Pancreas (tissue), 10 donors: Measurements from ENCODE around the gene DPEP2NB. TPM values are rescaled to one million over a fixed set of nuclear protein-coding genes. Genes with fewer than 3 reads are reported as not detected.

Experiments
- ATAC-seq, 4 donors: fragments of 200-7000 bp; cut with Tn5 transposase; one replicate each; pipeline versions ENCODE4 v1.8.0 to v1.9.1; 2020; ENCODE audit warnings: mild to moderate bottlenecking in 4 of 4, moderate library complexity in 4 of 4
- DNase-seq, 6 donors: peaks; one replicate each; pipeline ENCODE4 v3.0.0-alpha.2; 2020
- FAIRE-seq: peaks from 2 replicates; lab custom pipeline; 2012; peaks lifted over from hg19 to GRCh38; lab: Jason Lieb, UNC
- H3K27ac ChIP-seq, 4 donors: fragments of 200-600 bp; sonication (generic); 1 replicate in 3 of 4; 2 replicates in 1 of 4; pipeline versions ENCODE4 v1.5.0 to v1.8.0; 2020
- H3K27me3 ChIP-seq, 4 donors: fragments of 200-600 bp; one replicate each; pipeline ENCODE4 v1.8.0; 2021
- H3K36me3 ChIP-seq, 3 donors: fragments of 200-600 bp; sonication (generic) in 1 of 3; one replicate each; pipeline versions ENCODE4 v1.5.0 to v1.8.0; 2020 to 2021
- H3K4me1 ChIP-seq, 3 donors: fragments of 200-600 bp; one replicate each; pipeline ENCODE4 v1.8.0; 2021
- H3K4me3 ChIP-seq, 4 donors: fragments of 200-600 bp; sonication (generic) in 2 of 4; one replicate each; pipeline versions ENCODE4 v1.5.0 to v1.8.0; 2020 to 2021
- H3K9me3 ChIP-seq, 4 donors: fragments of 200-600 bp; one replicate each; pipeline ENCODE4 v1.8.0; 2021
- WGBS, 2 donors: extraction: QIAGEN DNeasy Blood & Tissue Kit; methylation state at CpG; one replicate each; pipeline ENCODE4 v1.1.7; 2013; 5-methylcytosine and 5-hydroxymethylcytosine counted together
- intact Hi-C, 3 donors: fragments of 100-400 bp; cut with DNase I; formaldehyde crosslinking; loops; one replicate each; pipeline versions ENCODE4 v1.11.1 to v1.14.2; 2022
- polyA plus RNA-seq, 2 donors: library from polyadenylated mRNA; stranded (reverse); fragments of 200-250 nt; gene quantifications; one replicate each; pipeline ENCODE4 v1.2.3, GENCODE V29; 2013
- total RNA-seq, 6 donors: library from RNA; stranded (reverse); fragmentation: NEBNext Ultra II Directional in 4 of 6; extraction: Animal tissue kit (Norgen Biotek cat#: 25700) in 4 of 6; gene quantifications; one replicate each; pipeline versions ENCODE4 v1.2.1 to v1.2.4, GENCODE V29; 2021 to 2023
- TF ChIP-seq, protein P1 (sequence below), 4 donors: fragments of 200-600 bp; sonication (generic) in 3 of 4; IDR thresholded peaks; one replicate each; pipeline versions ENCODE4 v1.5.0 to v1.8.0; 2021; ENCODE audit warnings: antibody characterized with exemption in 4 of 4
- donor health status: healthy with polysubstance abuse.
- donor health status: DM: no; HTN: no; CAD: no; lungs with moderate emphysema.
- donor health status: DM: no; HTN: no; CAD: no.
- donor health status: control.
- donor health status: control.
- donor health status: Bipolar disorder and iron deficiency.
- donor health status: DM: yes; HTN: yes; CAD: no.
- donor health status: DM: no; HTN: no; CAD: no.
- donor health status: DM: no; HTN: no; CAD: no.
- donor health status: DM: yes; HTN: yes; CAD: no.

The DPEP2NB gene
- total and polyA plus RNA-seq, 8 donors = not detected

DNA sequence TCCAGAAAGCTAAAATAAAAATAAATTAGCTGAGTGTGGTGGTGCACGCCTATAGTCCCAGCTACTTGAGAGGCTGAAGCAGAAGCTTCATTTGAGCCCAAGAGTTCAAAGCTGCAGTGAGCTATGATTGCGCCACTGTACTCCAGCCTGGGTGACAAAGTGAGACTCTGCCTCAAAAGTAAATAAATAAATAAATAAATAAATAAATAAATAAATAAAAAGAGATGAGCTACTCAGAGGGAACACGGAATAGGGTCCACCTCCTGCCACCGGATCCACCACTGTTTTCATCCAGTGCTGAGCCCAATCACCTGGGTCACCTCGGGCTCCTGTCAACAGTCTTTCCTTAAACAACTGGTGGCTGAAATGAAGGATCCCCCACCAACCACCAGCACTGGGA lies 28.8 kb downstream of the DPEP2NB start:
- TF ChIP-seq, protein P1, sequence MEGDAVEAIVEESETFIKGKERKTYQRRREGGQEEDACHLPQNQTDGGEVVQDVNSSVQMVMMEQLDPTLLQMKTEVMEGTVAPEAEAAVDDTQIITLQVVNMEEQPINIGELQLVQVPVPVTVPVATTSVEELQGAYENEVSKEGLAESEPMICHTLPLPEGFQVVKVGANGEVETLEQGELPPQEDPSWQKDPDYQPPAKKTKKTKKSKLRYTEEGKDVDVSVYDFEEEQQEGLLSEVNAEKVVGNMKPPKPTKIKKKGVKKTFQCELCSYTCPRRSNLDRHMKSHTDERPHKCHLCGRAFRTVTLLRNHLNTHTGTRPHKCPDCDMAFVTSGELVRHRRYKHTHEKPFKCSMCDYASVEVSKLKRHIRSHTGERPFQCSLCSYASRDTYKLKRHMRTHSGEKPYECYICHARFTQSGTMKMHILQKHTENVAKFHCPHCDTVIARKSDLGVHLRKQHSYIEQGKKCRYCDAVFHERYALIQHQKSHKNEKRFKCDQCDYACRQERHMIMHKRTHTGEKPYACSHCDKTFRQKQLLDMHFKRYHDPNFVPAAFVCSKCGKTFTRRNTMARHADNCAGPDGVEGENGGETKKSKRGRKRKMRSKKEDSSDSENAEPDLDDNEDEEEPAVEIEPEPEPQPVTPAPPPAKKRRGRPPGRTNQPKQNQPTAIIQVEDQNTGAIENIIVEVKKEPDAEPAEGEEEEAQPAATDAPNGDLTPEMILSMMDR (IDR thresholded peaks at IDR 0.05) = no peak
- no peak for FAIRE-seq
- Histone ChIP-seq H3K9me3 (no peaks in the 10 kb centered on the region), H3K27ac (no peak overlapping the region), H3K27me3 (no peaks in the 10 kb centered on the region), H3K36me3 (no peaks in the 10 kb centered on the region), H3K4me3 (no peak overlapping the region), H3K4me1 (peaks cover 0 to 5% (median 0%) of the 10 kb centered on the region in 3 donors)
- no peak for DNase-seq
- no peak for ATAC-seq
- intact Hi-C loops = loop anchor here in 1 of 3 donors (10.0 kb wide), 1 partner anchor 248 kb away; the partner anchor contains the start of gene ESRP2
- 81 to 87% methylated on average over 5 of the region's 5 CpGs for WGBS, 2 donors

DNA sequence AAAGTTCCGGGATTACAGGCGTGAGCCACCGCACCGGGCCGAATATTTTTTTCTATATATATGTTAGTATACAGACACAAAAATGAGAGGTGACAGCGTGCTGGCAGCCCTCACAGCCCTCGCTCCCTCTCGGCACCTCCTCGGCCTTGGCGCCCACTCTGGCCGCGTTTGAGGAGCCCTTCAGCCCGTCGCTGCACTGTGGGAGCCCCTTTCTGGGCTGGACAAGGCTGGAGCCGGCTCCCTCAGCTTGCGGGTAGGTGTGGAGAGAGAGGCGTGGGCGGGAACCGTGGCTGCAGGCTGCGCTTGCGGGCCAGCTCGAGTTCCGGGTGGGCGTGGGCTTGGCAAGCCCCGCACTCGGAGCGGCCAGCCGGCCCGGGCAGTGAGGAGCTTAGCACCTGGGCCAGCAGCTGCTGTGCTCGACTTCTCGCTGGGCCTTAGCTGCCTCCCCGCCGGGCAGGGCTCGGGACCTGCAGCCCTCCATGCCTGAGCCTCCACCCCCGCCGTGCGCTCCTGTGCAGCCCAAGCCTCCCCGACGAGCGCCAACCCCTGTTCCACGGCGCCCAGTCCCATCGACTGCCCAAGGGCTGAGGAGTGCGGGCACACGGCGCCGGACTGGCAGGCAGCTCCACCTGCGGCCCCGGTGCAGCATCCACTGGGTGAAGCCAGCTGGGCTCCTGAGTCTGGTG lies 33.6 kb downstream of the DPEP2NB start:
- FAIRE-seq (no peak), DNase-seq (peak in 1 of 6 donors; percentile 58)

DNA sequence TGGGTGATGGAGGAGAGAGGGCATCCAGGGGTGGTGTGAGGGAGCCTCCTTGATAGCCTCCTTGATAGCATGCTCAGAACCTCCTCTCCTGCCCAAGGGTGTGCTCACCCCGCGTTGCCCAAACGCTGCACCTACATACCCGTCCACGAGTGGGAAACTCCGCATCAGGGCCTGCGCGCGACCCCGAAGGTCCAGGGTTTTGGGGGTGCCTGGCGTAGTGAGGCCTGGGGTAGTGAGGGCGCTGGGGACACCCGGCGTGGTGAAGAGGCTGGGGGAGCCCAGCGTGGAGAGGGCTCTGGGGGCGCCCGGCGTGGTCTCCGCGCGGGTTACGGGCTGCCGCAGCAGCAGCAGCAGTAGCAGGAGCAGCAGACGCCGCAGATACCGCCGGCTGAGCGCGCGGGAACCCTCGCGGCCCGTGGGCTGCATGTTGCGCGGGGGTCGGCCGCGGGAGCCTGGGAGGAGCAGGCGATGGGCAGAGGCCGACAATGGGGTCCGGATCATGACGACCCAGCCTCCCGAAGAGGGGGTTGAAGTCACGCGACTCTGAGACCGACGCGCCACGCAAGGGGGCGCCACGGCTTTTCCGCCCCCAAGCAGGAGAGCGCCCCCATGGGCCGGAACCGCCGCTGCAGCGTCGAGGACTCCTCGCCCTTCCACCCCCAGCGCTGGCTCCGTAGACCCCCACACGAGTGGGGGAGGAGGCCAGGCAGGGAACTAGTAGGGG lies 35.6 kb downstream of the DPEP2NB start, which contains the start of gene DPEP3:
Gene DPEP3, minus strand, starts transcription at position 545 of the 724 bp plus-strand sequence. Its CDS starts 119 bp downstream, at position 426.
- DNase-seq = no peak
- TF ChIP-seq, protein P1 (IDR thresholded peaks at IDR 0.05) = no peak
- Histone ChIP-seq H3K4me1 (peaks cover 0 to 4% (median 0%) of the 10 kb centered on the region in 3 donors), H3K9me3 (no peaks in the 10 kb centered on the region), H3K36me3 (no peaks in the 10 kb centered on the region), H3K4me3 (no peak within 1 kb of the TSS), H3K27me3 (no peaks in the 10 kb centered on the region), H3K27ac (no peak within 1 kb of the TSS)
- 50 to 70% methylated on average over 38 to 62 of the region's 62 CpGs for WGBS, 2 donors
- ATAC-seq = no peak
- intact Hi-C loops = loop anchor here in 1 of 3 donors (10.0 kb wide), 1 partner anchor 255 kb away; the partner anchor contains the start of gene ESRP2
- FAIRE-seq = no peak

More for the DNA sequence above, 33.6 kb downstream of the DPEP2NB start:
- TF ChIP-seq, protein P1 (IDR thresholded peaks at IDR 0.05) = no peak
- Histone ChIP-seq H3K27me3 (no peaks in the 10 kb centered on the region), H3K9me3 (no peaks in the 10 kb centered on the region), H3K4me1 (peaks cover 0 to 5% (median 0%) of the 10 kb centered on the region in 3 donors), H3K4me3 (no peak overlapping the region), H3K36me3 (no peaks in the 10 kb centered on the region), H3K27ac (no peak overlapping the region)
- WGBS, 2 donors = 90 to 93% methylated on average over 48 to 49 of the region's 49 CpGs
- intact Hi-C loops = loop anchor here in 1 of 3 donors (10.0 kb wide), 1 partner anchor 253 kb away; the partner anchor contains the start of gene ESRP2
- no peak for ATAC-seq

DNA sequence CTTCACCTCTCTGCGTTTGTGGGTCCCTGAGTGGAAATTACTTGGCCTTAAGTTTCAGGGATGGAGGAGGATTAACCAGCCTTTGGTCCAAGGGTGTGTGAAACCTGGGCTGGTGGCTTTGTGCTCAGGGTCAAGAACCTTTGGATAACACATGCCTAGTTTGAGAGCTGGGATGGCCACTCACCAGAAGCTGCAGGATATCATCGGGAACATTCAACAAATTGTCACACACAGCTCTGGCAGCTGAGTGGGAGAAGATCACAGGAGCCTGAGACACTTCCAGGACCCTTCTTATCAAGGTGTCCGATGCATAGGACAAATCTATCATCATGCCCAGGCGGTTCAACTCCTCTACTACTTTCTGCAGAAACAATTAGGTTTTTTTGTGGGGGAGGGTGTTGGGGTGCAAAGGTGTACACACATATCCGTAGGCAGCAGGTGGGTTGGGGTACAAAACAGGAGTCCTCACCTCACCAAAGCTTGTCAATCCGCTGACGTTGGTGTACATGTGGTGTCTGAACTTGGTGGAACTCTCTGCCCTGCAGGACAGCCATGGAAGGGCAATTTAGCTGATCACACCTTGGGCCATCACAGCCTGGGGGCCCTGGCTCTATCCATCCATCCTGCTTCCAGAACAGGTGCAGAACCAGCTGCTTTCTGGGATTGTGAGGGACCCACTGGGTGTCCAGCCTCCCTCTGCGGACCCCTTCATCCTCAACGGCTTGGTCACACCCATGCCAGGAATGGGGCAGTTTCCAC lies 38.1 kb downstream of the DPEP2NB start:
- ATAC-seq (no peak), FAIRE-seq (no peak), DNase-seq (no peak)
- Histone ChIP-seq H3K4me3 (no peak overlapping the region), H3K9me3 (no peaks in the 10 kb centered on the region), H3K27me3 (no peaks in the 10 kb centered on the region), H3K36me3 (no peaks in the 10 kb centered on the region), H3K4me1 (no peaks in the 10 kb centered on the region), H3K27ac (no peak overlapping the region)
- 67 to 70% methylated on average over 9 of the region's 9 CpGs for WGBS, 2 donors
- intact Hi-C loops = no loop called here
- TF ChIP-seq, protein P1 (IDR thresholded peaks at IDR 0.05) = no peak
